SK-N-SH (cell line): Measurements from ENCODE around the gene MICAL2. TPM values are rescaled to one million over a fixed set of nuclear protein-coding genes. Genes with fewer than 3 reads are reported as not detected.

Experiments used
- CTCF ChIA-PET: fragments of 300-600, 350-600 bp; formaldehyde crosslinking; extraction: SDS; loops from one replicate; lab custom pipeline; 2021; lab: Yijun Ruan, JAX
- POLR2A ChIA-PET: fragments of 350-600 bp; sonication (Branson Sonifier 250); formaldehyde crosslinking; extraction: SDS; loops from one replicate; lab custom pipeline; 2020; ENCODE audit warnings: antibody characterized with exemption, inconsistent platforms; lab: Yijun Ruan, JAX
- DNase-seq: peaks from one replicate; pipeline ENCODE4 v3.0.0; 2012
- H2AFZ ChIP-seq: fragments of 200-600 bp; sonication (generic); 2 replicates; pipeline ENCODE4 v1.8.1; 2016; ENCODE audit warnings: antibody characterized with exemption, mild to moderate bottlenecking, low read depth
- H3F3A ChIP-seq: fragments of 200-600 bp; sonication (generic); replicated peaks from 2 replicates; pipeline ENCODE3; 2016; ENCODE audit warnings: antibody characterized with exemption, mild to moderate bottlenecking; ENCODE audit not compliant: insufficient read depth
- H3K27ac ChIP-seq, 2 experiments: fragments of 200-500 bp in 1 of 2; fragments of 200-600 bp in 1 of 2; sonication (Bioruptor generic) in 1 of 2; sonication (generic), shearing (Covaris generic) in 1 of 2; 2 replicates each; pipeline versions ENCODE4 v1.5.1 to v1.6.1; 2014 to 2016; ENCODE audit warnings: low read depth in 2 of 2, inconsistent platforms in 1 of 2, low read length in 1 of 2, mild to moderate bottlenecking in 1 of 2, mixed read lengths in 1 of 2
- H3K27me3 ChIP-seq: fragments of 200-600 bp; sonication (generic), shearing (Covaris generic); 2 replicates; pipeline ENCODE4 v1.6.1; 2016; ENCODE audit warnings: mixed run types; ENCODE audit not compliant: insufficient read depth
- H3K36me3 ChIP-seq, 2 experiments: fragments of 200-500 bp in 1 of 2; fragments of 200-600 bp in 1 of 2; sonication (Bioruptor generic) in 1 of 2; sonication (generic) in 1 of 2; replicated peaks in 1 of 2; 2 replicates each; pipeline versions ENCODE3 to v1.5.1; 2014 to 2016; ENCODE audit warnings: low read length in 1 of 2, mild to moderate bottlenecking in 1 of 2; ENCODE audit not compliant: insufficient read depth in 2 of 2, control insufficient read depth in 1 of 2
- H3K4me1 ChIP-seq, 2 experiments: fragments of 200-500 bp in 1 of 2; fragments of 200-600 bp in 1 of 2; sonication (Bioruptor generic) in 1 of 2; sonication (generic), shearing (Covaris generic) in 1 of 2; 2 replicates each; pipeline versions ENCODE4 v1.5.1 to v1.6.1; 2014 to 2016; ENCODE audit warnings: low read depth in 1 of 2, low read length in 1 of 2, mixed run types in 1 of 2; ENCODE audit not compliant: insufficient read depth in 2 of 2, control insufficient read depth in 1 of 2
- H3K4me2 ChIP-seq: fragments of 200-600 bp; sonication (generic), shearing (Covaris generic); 2 replicates; pipeline ENCODE4 v1.6.1; 2017; ENCODE audit warnings: mixed run types
- H3K4me3 ChIP-seq, 2 experiments: fragments of 200-500 bp in 1 of 2; fragments of 200-600 bp in 1 of 2; sonication (Bioruptor generic) in 1 of 2; sonication (generic), shearing (Covaris generic) in 1 of 2; 2 replicates each; pipeline versions ENCODE4 v1.5.1 to v1.8.1; 2014 to 2016; ENCODE audit warnings: low read depth in 2 of 2, inconsistent platforms in 1 of 2, low read length in 1 of 2, mild to moderate bottlenecking in 1 of 2, mixed read lengths in 1 of 2, moderate library complexity in 1 of 2
- H3K79me2 ChIP-seq: fragments of 200-600 bp; sonication (generic); 2 replicates; pipeline ENCODE4 v1.8.1; 2017; ENCODE audit warnings: mild to moderate bottlenecking; ENCODE audit not compliant: insufficient read depth
- H3K9ac ChIP-seq: fragments of 200-600 bp; sonication (generic); 2 replicates; pipeline ENCODE4 v1.6.1; 2017; ENCODE audit warnings: mixed run types
- H3K9me2 ChIP-seq: fragments of 200-600 bp; sonication (generic); 2 replicates; pipeline ENCODE4 v1.6.1; 2017; ENCODE audit warnings: mixed run types
- H3K9me3 ChIP-seq: fragments of 200-600 bp; sonication (generic); 2 replicates; pipeline ENCODE4 v1.6.1; 2017; ENCODE audit warnings: mixed run types, mild to moderate bottlenecking, moderate library complexity
- H4K20me1 ChIP-seq: fragments of 200-600 bp; sonication (generic); 2 replicates; pipeline ENCODE4 v1.6.1; 2017; ENCODE audit warnings: mild to moderate bottlenecking, mixed run types; ENCODE audit not compliant: insufficient read depth
- CTCF ChIP-seq: fragments of 200-600 bp; sonication (generic); IDR thresholded peaks from 2 replicates; pipeline ENCODE4 v1.6.1; 2017; ENCODE audit warnings: antibody characterized with exemption, mild to moderate bottlenecking, moderate library complexity
- ELF1 ChIP-seq: IDR thresholded peaks from 2 replicates; pipeline ENCODE4 v1.4.0; 2012
- EP300 ChIP-seq, 2 experiments: IDR thresholded peaks; 2 replicates each; pipeline versions ENCODE4 v1.4.0 to v1.6.1; 2012; ENCODE audit warnings: borderline replicate concordance in 1 of 2, low read depth in 1 of 2, low read length in 1 of 2
- EZH2phosphoT487 ChIP-seq: fragments of 200-600 bp; sonication (generic); IDR thresholded peaks from 2 replicates; pipeline ENCODE4 v1.6.1; 2017; ENCODE audit warnings: low read depth, mixed run types, mild to moderate bottlenecking, antibody characterized with exemption, moderate library complexity, borderline replicate concordance
- FOXJ3 ChIP-seq: sonication (generic); formaldehyde crosslinking; IDR thresholded peaks from 2 replicates; pipeline ENCODE4 v1.5.1; 2020; ENCODE audit warnings: mild to moderate bottlenecking, missing genetic modification reagents
- FOXM1 ChIP-seq: IDR thresholded peaks from 2 replicates; pipeline ENCODE4 v1.4.0; 2012; ENCODE audit warnings: low read depth, mild to moderate bottlenecking
- GATA2 ChIP-seq: sonication (generic); formaldehyde crosslinking; IDR thresholded peaks from 2 replicates; pipeline ENCODE4 v1.5.0; 2020; ENCODE audit warnings: mild to moderate bottlenecking, missing genetic modification reagents
- JUND ChIP-seq: IDR thresholded peaks from 2 replicates; pipeline ENCODE4 v1.4.0; 2012
- MAX ChIP-seq: IDR thresholded peaks from 2 replicates; pipeline ENCODE4 v1.4.0; 2012; ENCODE audit warnings: low read depth
- NFIC ChIP-seq: IDR thresholded peaks from 2 replicates; pipeline ENCODE4 v1.4.0; 2012; ENCODE audit warnings: borderline replicate concordance
- NRF1 ChIP-seq: IDR thresholded peaks from 2 replicates; pipeline ENCODE4 v1.6.1; 2012; ENCODE audit warnings: low read depth, mild to moderate bottlenecking, low read length
- PBX3 ChIP-seq: IDR thresholded peaks from 2 replicates; pipeline ENCODE4; 2012
- POLR2AphosphoS5 ChIP-seq: IDR thresholded peaks from 2 replicates; pipeline ENCODE4 v1.6.1; 2012; ENCODE audit warnings: low read depth, low read length
- RAD21 ChIP-seq: IDR thresholded peaks from 2 replicates; pipeline ENCODE4 v1.6.1; 2012; ENCODE audit warnings: mild to moderate bottlenecking, low read length
- RCOR1 ChIP-seq: fragments of 150-350 bp; IDR thresholded peaks from 2 replicates; pipeline ENCODE4 v1.6.1; 2017; ENCODE audit warnings: antibody characterized with exemption, low read length
- REST ChIP-seq: IDR thresholded peaks from 2 replicates; pipeline ENCODE4 v1.6.1; 2012; ENCODE audit warnings: mild to moderate bottlenecking, low read depth, low read length, moderate library complexity
- RFX5 ChIP-seq: IDR thresholded peaks from 2 replicates; pipeline ENCODE4 v1.6.1; 2012; ENCODE audit warnings: mild to moderate bottlenecking, improper control_type of control experiment, low read length
- SIN3A ChIP-seq: IDR thresholded peaks from 2 replicates; pipeline ENCODE4 v1.6.1; 2012; ENCODE audit warnings: low read depth, mild to moderate bottlenecking, low read length, moderate library complexity, borderline replicate concordance
- TAF1 ChIP-seq: IDR thresholded peaks from 2 replicates; pipeline ENCODE4 v1.6.1; 2012; ENCODE audit warnings: low read depth, mild to moderate bottlenecking, low read length, moderate library complexity, borderline replicate concordance
- TEAD4 ChIP-seq: IDR thresholded peaks from 2 replicates; pipeline ENCODE4 v1.4.0; 2012; ENCODE audit warnings: mild to moderate bottlenecking, borderline replicate concordance; ENCODE audit not compliant: insufficient read depth
- USF1 ChIP-seq: IDR thresholded peaks from 2 replicates; pipeline ENCODE4 v1.4.0; 2012; ENCODE audit warnings: low read depth, borderline replicate concordance
- USF2 ChIP-seq: fragments of 150-350 bp; IDR thresholded peaks from 2 replicates; pipeline ENCODE4 v1.6.1; 2017; ENCODE audit warnings: antibody characterized with exemption, low read length, low read depth, borderline replicate concordance
- YY1 ChIP-seq: IDR thresholded peaks from 2 replicates; pipeline ENCODE4 v1.4.0; 2012; ENCODE audit warnings: low read depth, mild to moderate bottlenecking
- ZBTB33 ChIP-seq: IDR thresholded peaks from 2 replicates; pipeline ENCODE4 v1.4.0; 2012; ENCODE audit warnings: low read depth, borderline replicate concordance
- WGBS: methylation state at CpG from one replicate; pipeline ENCODE4 v1.1.6; 2017; ENCODE audit warnings: low lambda C conversion rate; 5-methylcytosine and 5-hydroxymethylcytosine counted together
- polyA plus RNA-seq, 3 experiments: library from polyadenylated mRNA; depleted of rRNA; stranded (reverse); fragments of >200 nt; gene quantifications; 2 replicates each; pipeline ENCODE4 v1.2.3, GENCODE V29; 2012

The MICAL2 gene
- polyA plus RNA-seq, 1 of the 3 experiments (the other 2 are of a cell fraction) = 54.6 TPM

- Histone ChIP-seq H3K4me1 (peaks cover 11 to 24% of the 10 kb centered on the region in 2 experiments; a peak in 3 of 4 replicates), H3K9ac (peak overlapping the region; percentile 44; the same call in 1 of the 2 replicates), H3F3A (peaks cover 57% of the 10 kb centered on the region), H3K27me3 (no peaks in the 10 kb centered on the region), H3K4me2 (no peak overlapping the region), H3K9me2 (no peaks in the 10 kb centered on the region), H4K20me1 (no peaks in the 10 kb centered on the region), H2AFZ (no peak overlapping the region; the same call in 1 of the 2 replicates), H3K27ac (peak overlapping the region; percentile 2 to 74), H3K4me3 (no peak overlapping the region), H3K9me3 (no peaks in the 10 kb centered on the region), H3K79me2 (no peaks in the 10 kb centered on the region), H3K36me3 (peaks cover 4% of the 10 kb centered on the region in 2 experiments)
- peak; percentile 67 for DNase-seq
- CTCF ChIA-PET = interaction anchor here (0.6 to 7.3 kb wide), 2 partner anchors 13 to 221 kb away, joined by 3 to 57 read pairs; no protein-coding TSS in a partner anchor
- POLR2A ChIA-PET = no interaction called here
- WGBS = 38% methylated on average over 2 of the region's 3 CpGs
- TF ChIP-seq TEAD4 (no peak), EP300 (IDR thresholded peaks at IDR 0.05; ENCODE audit: borderline replicate concordance in 1 of 2, low read depth in 1 of 2, low read length in 1 of 2) (no peak), NRF1 (no peak), FOXM1 (no peak), JUND (no peak), TAF1 (no peak), POLR2AphosphoS5 (peak; percentile 43), EZH2phosphoT487 (no peak), RCOR1 (peak; percentile 36; the same call in 1 of the 2 replicates), USF2 (no peak), SIN3A (no peak), CTCF (no peak), RAD21 (no peak), PBX3 (peak; percentile 32; the same call in 1 of the 2 replicates), NFIC (0 out of 2 replicates have a peak, but pooled peaks have one; percentile 19), MAX (peak; percentile 28; the same call in 1 of the 2 replicates), FOXJ3 (CRISPR knock-in tag) (no peak), RFX5 (no peak), ELF1 (peak; percentile 44), GATA2 (no peak), REST (no peak), YY1 (no peak), USF1 (no peak), ZBTB33 (no peak)
Observed at GRCh38 chr11:12269104-12269441, 158.7 kb downstream of the MICAL2 start.
